NAMALWA (cell line): ENCODE measurements around the gene CCDC12.
"Not testable (repeated sequence)": the region's sequence is repeated elsewhere in the genome, so short reads cannot be mapped to it uniquely, and the experiment has no call there.

Experiments
- DNase-seq: peaks from one replicate; pipeline ENCODE4 v3.0.0-alpha.2; 2015; ENCODE audit warnings: low spot score

The CCDC12 gene

DNA sequence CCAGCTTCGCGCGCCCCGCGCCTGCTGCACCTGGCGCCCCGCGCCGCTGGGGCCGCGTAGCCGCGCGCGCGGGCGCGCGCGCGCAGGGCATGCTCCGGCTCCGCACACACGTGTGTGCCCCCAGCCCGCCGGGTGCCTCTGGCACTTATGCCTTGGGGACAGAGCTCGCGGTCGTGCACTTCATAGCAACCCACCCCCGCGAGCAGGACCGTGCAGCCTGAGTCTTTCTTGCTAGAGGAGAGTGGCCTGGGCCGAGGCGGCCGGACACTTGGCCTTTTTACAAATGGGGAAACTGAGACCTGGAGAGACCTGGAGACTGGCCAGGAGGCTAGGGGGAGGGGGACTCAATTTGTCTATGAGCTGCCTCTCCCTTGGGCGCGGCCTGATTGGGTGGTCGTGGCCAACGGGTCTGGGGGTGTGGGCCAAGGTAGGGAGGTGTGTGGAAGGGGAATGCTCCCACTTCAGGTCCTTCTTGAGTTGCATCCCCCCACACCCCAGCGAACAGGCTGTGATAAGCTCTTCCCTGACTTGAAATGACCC, 3.5 kb upstream of the CCDC12 start:
- DNase-seq, result peak; percentile 52

DNA sequence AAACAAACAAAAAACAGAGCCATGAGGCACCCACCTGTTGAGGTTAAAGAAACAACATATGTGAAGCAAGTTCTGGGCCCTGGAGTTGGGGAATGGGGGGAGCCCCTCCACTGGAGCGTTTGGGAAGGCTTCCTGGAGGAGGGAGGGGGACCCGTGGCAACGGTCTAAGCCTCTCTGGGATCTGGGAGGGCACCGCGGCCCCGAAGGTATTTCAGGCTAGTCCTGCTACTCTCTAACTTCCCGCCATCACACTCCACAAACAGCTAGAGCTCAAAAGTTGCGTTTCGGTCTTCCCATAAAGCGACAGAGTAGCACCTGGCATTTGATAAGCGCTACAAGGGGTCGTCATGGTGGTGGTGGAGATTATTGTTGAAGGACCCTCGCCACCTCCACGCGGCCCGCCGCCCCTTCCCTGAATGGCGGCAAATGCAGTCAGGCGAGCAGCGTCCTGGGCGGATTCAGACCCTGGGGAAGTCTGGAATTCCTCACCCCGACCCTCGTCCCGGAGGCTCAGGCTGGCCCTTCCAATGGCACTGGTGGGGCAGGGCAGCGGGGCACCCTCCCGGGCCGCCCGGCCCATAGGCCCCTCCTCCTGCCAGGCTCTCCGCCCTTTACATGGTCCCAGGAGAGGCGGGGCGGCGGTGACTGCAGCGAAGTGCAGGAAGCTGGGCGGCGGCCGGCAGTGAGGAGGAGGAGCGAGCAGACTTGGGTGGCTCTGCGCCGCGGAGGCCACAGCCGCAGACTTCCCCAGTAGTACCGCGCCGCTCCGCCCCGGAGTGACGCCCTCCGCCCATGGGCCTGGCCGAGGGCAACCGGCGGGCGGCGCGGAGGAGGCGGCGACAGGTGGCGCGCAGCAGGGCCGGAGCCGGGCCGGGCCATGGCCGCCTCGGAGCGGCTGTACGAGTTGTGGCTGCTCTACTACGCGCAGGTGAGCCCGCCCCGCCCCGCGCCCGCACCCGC, 2.7 kb upstream of the CCDC12 start, which contains the start of gene NBEAL2:
Gene NBEAL2, plus strand, starts transcription at position 682 of the 960 bp plus-strand sequence. Its CDS starts 196 bp downstream, at position 878.
- DNase-seq, result peak; percentile 88

- DNase-seq, result no peak
Measured at GRCh38 chr3:46978381-46978780, 1.8 kb upstream of the CCDC12 start.

- DNase-seq, result no peak
Measured at GRCh38 chr3:46977811-46978195, 1.3 kb upstream of the CCDC12 start.

- DNase-seq, result peak; percentile 60
Measured at GRCh38 chr3:46974421-46975171, 1.9 kb downstream of the CCDC12 start.

GRCh38 chr3:46972396-46972795, 4.1 kb downstream of the CCDC12 start:
- DNase-seq, result no peak

DNA sequence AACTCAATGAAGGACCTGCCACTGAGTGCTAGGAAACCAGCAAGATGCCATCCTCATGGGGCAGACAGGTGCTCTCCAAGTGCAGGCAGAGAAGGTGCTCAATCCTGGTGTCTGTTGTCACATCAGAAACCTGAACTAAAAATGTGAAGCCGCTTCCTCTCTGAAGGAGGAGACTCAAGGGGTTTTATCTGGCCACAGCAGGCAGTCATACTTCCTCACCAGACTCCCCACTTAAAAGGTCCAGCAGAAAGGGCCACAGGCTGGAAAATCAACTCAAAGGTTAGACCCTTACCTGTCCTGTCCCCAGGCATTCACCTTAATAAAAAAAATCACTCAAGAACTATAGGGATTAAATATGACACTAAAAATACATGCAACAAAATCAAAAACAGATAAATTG, 4.8 kb downstream of the CCDC12 start:
- DNase-seq, result no peak

GRCh38 chr3:46971151-46971550, 5.4 kb downstream of the CCDC12 start:
- no peak for DNase-seq

DNA sequence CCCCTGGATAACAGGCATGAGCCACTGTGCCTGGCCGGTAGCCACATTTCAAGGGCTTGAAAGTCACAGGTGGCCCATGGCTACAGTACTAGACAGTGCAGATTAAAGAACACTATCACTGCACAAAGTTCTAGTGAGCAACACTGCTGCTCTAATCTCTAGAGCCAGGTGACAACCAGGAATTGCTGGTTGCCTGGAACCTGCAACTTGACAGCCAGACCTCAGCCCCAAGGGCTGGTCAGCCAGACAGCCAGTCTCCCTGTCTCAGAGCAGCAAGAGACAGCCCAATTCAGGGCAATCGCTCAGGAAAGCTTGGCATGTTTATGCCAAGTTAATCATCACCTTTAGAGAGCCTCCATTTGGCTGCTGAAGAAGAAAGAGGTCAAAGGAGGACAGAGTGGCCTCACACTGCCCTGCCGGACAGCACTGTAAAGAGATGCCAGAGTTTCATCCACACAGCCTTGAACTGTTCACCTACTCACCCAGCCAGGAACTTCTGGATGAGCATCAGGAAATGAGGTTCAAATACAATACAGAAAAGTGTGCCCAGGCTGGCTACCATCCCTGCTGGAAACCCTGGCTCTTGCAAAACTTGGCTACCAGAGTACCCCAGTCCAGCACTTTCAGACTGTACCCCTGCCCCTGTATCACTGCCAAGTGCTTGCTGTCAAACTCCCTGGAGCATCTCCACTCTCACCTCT, 6.0 kb downstream of the CCDC12 start:
- no peak for DNase-seq

DNA sequence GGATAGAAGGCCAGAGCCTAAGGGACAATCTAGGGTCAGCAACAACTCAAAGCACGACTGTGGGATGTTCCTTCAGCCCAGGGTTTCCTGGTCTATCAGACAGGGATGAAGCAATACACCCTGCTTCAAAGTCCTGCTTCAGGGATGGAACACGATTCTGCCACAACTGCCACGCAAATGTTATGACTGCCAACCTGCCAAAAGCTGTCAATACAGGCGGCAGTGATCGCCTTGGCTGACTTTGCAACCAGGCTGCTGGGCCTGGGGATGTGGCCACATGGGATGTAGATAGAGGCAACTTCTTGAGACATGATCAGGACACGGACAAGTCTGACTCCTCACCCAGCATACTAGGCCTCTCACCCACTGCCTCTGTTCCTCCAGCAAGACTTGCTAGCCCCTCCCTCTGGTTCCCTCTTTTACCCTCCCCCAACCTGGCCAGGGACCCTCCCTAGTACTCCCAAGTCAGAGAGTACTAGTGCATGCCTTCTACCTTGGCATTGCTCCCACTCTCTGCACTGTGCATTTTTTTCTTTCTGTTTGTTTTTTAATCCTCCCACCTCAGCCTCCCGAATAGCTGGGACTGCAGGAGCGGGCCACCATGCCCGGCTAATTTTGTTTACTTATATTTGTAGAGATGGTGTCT, 7.6 kb downstream of the CCDC12 start:
- DNase-seq, result no peak

- DNase-seq, result no peak
Measured at GRCh38 chr3:46966811-46967210, 9.7 kb downstream of the CCDC12 start.

- DNase-seq, result no peak
Measured at GRCh38 chr3:46965151-46965550, 11.4 kb downstream of the CCDC12 start.

DNA sequence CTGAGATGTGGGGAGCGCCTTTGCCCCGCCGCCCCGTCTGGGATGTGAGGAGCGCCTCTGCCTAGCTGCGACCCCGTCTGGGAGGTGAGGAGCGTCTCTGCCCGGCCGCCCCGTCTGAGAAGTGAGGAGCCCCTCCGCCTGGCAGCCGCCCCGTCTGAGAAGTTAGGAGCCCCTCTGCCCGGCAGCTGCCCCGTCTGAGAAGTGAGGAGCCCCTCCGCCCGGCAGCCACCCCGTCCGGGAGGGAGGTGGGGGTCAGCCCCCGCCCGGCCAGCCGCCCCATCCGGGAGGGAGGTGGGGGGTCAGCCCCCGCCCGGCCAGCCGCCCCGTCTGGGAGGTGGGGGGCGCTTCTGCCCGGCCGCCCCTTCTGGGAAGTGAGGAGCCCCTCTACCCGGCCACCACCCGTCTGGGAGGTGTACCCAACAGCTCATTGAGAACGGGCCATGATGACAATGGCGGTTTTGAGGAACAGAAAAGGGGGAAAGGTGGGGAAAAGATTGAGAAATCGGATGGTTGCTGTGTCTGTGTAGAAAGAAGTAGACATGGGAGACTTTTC, 12.4 kb downstream of the CCDC12 start:
- DNase-seq, result not testable (repeated sequence)

- no peak for DNase-seq
Measured at GRCh38 chr3:46962990-46963389, 13.6 kb downstream of the CCDC12 start.

DNA sequence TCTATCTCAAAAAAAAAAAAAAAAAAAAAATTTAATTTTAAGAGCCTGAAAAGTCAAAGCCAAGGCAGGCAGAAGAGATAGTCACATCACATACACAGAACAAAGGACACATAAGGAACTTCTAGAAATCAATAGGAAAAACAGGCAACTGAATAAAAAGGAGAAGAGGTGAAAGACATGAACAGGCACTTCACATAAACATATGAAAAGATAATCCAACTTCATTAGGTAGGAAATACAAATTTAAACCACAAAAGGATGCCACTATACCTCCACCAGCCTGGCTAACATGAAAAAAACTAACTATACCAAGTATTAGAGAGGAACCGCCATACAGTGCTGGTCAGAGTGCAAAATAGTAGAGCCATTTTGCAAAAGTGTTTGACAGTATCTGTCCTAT, 14.1 kb downstream of the CCDC12 start:
- DNase-seq, result no peak

DNA sequence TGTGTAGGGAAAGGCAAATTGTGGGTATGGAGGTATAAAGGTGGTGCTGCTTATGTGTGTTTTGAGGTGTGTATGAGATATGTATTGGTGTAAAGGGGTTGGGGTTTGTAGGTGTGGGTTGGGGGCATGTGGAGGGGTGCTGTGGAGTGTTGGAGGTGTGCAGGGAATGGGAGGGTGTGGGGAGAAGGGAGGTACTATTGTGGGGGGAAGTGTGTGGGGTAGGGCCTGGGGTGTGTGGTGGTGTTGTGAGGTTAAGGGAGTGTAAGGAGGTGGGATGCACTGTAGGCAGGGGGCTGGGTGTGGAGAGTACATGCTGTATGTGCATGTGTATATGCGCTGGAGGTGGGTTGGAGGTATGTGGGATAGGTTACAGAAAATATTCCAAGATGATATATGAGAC, 15.7 kb downstream of the CCDC12 start:
- DNase-seq, result no peak

DNA sequence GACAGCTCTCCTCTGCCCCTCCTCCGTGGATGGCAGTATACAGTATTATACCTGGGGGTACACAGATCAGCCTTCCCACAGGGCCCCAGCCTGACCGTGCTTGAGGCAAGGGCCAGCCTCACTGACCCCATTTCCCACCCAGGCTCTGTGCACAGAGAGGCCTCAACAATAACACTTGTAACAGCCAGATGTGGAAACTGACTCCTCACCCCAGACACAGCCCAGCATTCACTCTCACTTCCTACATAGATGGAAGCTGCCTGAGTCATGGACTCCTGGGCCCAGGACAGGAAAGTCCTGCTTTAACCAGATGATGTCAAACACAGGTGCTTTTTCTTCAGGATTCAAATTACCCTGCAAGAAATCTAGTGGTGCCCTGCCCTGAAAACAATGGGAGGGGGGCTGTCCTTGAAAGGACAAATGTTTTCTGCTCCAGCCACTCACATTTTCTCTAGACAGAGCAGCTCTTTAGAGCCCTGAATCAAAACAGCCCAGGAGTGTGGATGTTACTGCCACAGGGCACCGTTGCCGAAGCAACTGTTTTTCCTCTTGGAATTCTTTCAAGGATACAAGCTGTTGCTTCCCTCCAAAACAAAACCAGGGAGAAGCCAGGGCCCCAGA, 16.4 kb downstream of the CCDC12 start:
- DNase-seq, result no peak

DNA sequence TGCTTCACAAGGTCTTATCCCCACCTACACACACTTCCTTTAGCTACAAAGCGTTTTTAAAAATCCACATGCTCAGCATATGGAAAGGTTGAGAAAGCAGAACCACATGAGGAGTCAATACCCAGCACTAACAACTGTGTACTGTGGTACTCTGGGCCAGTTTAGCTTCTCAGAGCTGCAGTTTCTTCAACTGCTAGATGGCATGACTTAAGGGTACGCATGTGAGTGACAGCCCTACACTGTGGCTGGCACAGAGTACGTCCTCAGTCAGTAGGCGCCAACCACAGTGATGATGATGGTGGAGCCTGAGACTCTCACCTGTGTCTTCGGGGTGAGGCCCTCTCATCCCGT, 17.4 kb downstream of the CCDC12 start:
- no peak for DNase-seq

DNA sequence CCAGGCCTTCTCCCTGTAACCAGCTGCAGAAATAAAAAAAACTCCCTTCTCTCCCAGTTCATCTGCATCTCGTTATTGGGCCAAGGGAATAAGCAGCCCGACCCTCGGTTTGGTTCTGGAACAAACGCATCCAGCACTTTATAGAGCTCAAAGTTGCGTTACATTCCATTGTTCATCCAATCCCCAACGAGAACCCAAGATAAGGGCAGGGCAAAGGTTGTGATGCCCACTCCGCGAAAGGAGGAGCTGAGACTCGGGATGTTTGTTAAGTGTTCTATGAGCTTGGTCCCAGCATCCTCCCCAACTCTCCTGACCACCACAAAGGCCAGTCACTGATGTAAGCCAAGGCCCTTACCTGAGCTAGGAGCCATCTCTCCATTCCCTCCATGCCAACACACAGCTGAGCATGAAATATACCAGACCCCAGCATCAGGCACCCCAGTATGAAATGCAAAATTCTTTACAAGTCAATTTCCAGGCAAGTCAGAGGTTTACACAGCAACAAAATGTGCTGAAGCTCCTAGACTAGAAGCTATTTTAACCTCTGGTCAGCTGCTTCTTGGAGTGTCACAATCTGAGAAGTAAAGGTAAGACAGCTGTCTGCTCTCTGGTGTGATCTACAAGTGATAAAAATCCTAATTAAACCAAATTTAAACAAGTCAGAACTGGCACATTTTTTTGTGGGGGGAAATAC, 17.9 kb downstream of the CCDC12 start:
- no peak for DNase-seq

DNA sequence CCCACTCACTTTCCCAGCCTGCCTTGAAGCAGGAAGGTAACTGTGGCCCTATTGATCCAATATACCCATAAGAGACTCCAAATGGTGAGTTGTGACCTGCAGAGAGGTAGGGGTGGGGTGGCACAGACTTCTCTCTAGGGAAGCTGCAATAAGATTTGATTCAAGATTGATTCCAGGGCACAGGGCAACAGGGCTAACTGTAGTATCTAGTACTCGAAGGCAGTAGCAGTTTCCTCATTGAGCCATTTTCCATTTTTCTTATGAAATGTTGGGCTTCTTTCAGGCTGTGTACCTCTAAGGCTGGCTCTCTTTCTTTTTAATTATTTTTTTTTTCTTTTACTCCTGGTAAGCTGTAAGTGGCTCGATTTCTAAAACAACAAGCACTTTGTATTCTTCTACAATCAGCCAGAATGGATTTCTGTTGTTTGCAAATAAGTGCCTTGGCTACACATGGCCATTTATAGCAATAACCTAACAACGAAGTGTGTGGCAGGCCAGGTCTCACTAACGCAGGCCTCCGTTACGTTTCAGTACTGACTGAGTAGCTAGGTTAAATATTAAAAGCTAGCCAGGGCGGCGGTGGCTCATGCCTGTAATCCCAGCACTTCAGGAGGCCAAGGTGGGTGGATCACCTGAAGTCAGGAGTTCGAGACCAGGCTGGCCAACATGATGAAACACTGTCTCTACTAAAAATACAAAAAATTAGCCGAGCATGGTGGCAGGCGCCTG, 19.3 kb downstream of the CCDC12 start:
- no peak for DNase-seq
